HepG2 (cell line): Measurements from ENCODE around the gene ALCAM. TPM values are rescaled to one million over a fixed set of nuclear protein-coding genes. Genes with fewer than 3 reads are reported as not detected.

Experiments
- ATAC-seq: fragments of 200-7000 bp; cut with Tn5 transposase; 3 replicates; pipeline ENCODE4 v1.9.1; 2020; ENCODE audit warnings: mild to moderate bottlenecking, moderate library complexity
- BruUV-seq: library from RNA; stranded (reverse); fragments of 400-500 nt; replicated peaks from 2 replicates; lab custom pipeline; 2021; lab: Mats Ljungman, UMichigan
- CTCF ChIA-PET: fragments of 300-600 bp; formaldehyde crosslinking; extraction: SDS; loops from one replicate; lab custom pipeline; 2021; ENCODE audit warnings: low total read pairs, inconsistent platforms, low intra/inter-chr PET ratio; lab: Yijun Ruan, JAX
- POLR2A ChIA-PET: fragments of 350-600 bp; sonication (Branson Sonifier 250); formaldehyde crosslinking; loops from one replicate; lab custom pipeline; 2020; ENCODE audit warnings: antibody characterized with exemption, inconsistent platforms; lab: Yijun Ruan, JAX
- DNase-seq: peaks from one replicate; pipeline ENCODE4 v3.0.0-alpha.2; 2015; ENCODE audit warnings: low spot score
- FAIRE-seq: peaks from 3 replicates; lab custom pipeline; 2011; peaks lifted over from hg19 to GRCh38; lab: Jason Lieb, UNC
- H2AFZ ChIP-seq: one replicate; pipeline ENCODE4 v1.6.1; 2011; ENCODE audit warnings: low read length, inconsistent platforms
- H3K27ac ChIP-seq: fragments of 300-600 bp; 3 replicates; pipeline ENCODE4 v1.8.0; 2011; ENCODE audit warnings: mixed run types, mild to moderate bottlenecking, mixed read lengths, low read length, inconsistent platforms; ENCODE audit not compliant: insufficient read depth; ENCODE audit errors: extremely low read length
- H3K27me3 ChIP-seq, 2 experiments: fragments of 200-600 bp in 1 of 2; 2 replicates in 1 of 2; 3 replicates in 1 of 2; pipeline versions ENCODE4 v1.6.0 to v1.8.0; 2011; ENCODE audit warnings: low read length in 2 of 2, mild to moderate bottlenecking in 2 of 2, moderate library complexity in 2 of 2, inconsistent platforms in 1 of 2; ENCODE audit not compliant: insufficient read depth in 2 of 2, control insufficient read depth in 1 of 2
- H3K36me3 ChIP-seq, 2 experiments: fragments of 200-600 bp in 1 of 2; replicated peaks in 1 of 2; 2 replicates in 1 of 2; 3 replicates in 1 of 2; pipeline versions ENCODE4 v1.5.1 to v1.8.0; 2011; ENCODE audit warnings: low read length in 2 of 2, inconsistent platforms in 1 of 2; ENCODE audit not compliant: insufficient read depth in 2 of 2, control insufficient read depth in 1 of 2
- H3K4me1 ChIP-seq: 2 replicates; pipeline ENCODE4 v1.5.1; 2012; ENCODE audit warnings: low read length, inconsistent platforms; ENCODE audit not compliant: insufficient read depth
- H3K4me2 ChIP-seq: 2 replicates; pipeline ENCODE4 v1.6.0; 2011; ENCODE audit warnings: low read depth, low read length, inconsistent platforms
- H3K4me3 ChIP-seq, 3 experiments: fragments of 200-600 bp in 1 of 3; sonication (generic), shearing (Covaris generic) in 1 of 3; replicated peaks in 1 of 3; 2 replicates each; pipeline ENCODE4 v1.5.1; 2011 to 2016; ENCODE audit warnings: low read length in 3 of 3, inconsistent platforms in 2 of 3, low read depth in 2 of 3, mild to moderate bottlenecking in 2 of 3, control low read depth in 1 of 3, mixed read lengths in 1 of 3; ENCODE audit not compliant: insufficient read depth in 1 of 3
- H3K79me2 ChIP-seq: one replicate; pipeline ENCODE4 v1.6.1; 2011; ENCODE audit warnings: low read length, inconsistent platforms; ENCODE audit not compliant: insufficient read depth
- H3K9ac ChIP-seq: 2 replicates; pipeline ENCODE4 v1.6.0; 2011; ENCODE audit warnings: mild to moderate bottlenecking, low read depth, low read length, inconsistent platforms; ENCODE audit not compliant: insufficient read depth
- H3K9me3 ChIP-seq: 2 replicates; pipeline ENCODE4 v1.5.1; 2012; ENCODE audit warnings: mild to moderate bottlenecking, low read length
- H4K20me1 ChIP-seq: 2 replicates; pipeline ENCODE4 v1.6.0; 2011; ENCODE audit warnings: inconsistent platforms, mild to moderate bottlenecking, low read length, moderate library complexity; ENCODE audit not compliant: insufficient read depth
- ATRX ChIP-seq: sonication (generic); formaldehyde crosslinking; IDR thresholded peaks from 2 replicates; pipeline ENCODE4 v1.4.0; 2020; ENCODE audit warnings: missing genetic modification reagents, borderline replicate concordance
- FOXC1 ChIP-seq: sonication (generic); formaldehyde crosslinking; IDR thresholded peaks from 2 replicates; pipeline ENCODE4 v1.8.0; 2022; ENCODE audit warnings: mild to moderate bottlenecking, missing genetic modification reagents, borderline replicate concordance
- HNF1A ChIP-seq, 2 experiments: sonication (generic) in 1 of 2; formaldehyde crosslinking in 1 of 2; IDR thresholded peaks; 2 replicates each; pipeline versions ENCODE4 v1.4.0 to v1.6.1; 2016 to 2020; ENCODE audit warnings: borderline replicate concordance in 1 of 2, low read depth in 1 of 2, mild to moderate bottlenecking in 1 of 2, missing genetic modification reagents in 1 of 2
- LCORL ChIP-seq, 2 experiments: fragments of 450-650 bp in 1 of 2; sonication (generic) in 1 of 2; formaldehyde crosslinking in 1 of 2; IDR thresholded peaks; 2 replicates each; pipeline versions ENCODE4 v1.5.0 to v1.6.1; 2017 to 2020; ENCODE audit warnings: antibody characterized with exemption in 1 of 2, missing genetic modification reagents in 1 of 2
- MAFF ChIP-seq: IDR thresholded peaks from 2 replicates; pipeline ENCODE4 v1.6.1; 2011; ENCODE audit warnings: low read depth, low read length, improper control_type of control experiment
- MAFK ChIP-seq, 2 experiments: IDR thresholded peaks in 1 of 2; conservative IDR thresholded peaks in 1 of 2; 2 replicates each; pipeline ENCODE4 v1.6.1; 2011; ENCODE audit warnings: improper control_type of control experiment in 2 of 2, low read length in 2 of 2
- MBNL3 ChIP-seq: fragments of 250-450 bp; sonication (Bioruptor Pico); conservative IDR thresholded peaks from 2 replicates; pipeline ENCODE4 v1.8.0; 2022; ENCODE audit warnings: mild to moderate bottlenecking, inconsistent platforms
- ZNF224 ChIP-seq: sonication (generic); formaldehyde crosslinking; IDR thresholded peaks from 2 replicates; pipeline ENCODE4 v1.5.0; 2020; ENCODE audit warnings: mild to moderate bottlenecking, missing genetic modification reagents
- ZNF557 ChIP-seq: sonication (generic); formaldehyde crosslinking; IDR thresholded peaks from 2 replicates; pipeline ENCODE4 v1.4.0; 2020; ENCODE audit warnings: missing genetic modification reagents
- ZNF691 ChIP-seq: sonication (generic); formaldehyde crosslinking; IDR thresholded peaks from 2 replicates; pipeline ENCODE4 v1.4.0; 2020; ENCODE audit warnings: missing genetic modification reagents, low read depth, mild to moderate bottlenecking, borderline replicate concordance
- ZNF7 ChIP-seq: IDR thresholded peaks from 2 replicates; pipeline ENCODE4 v1.6.1; 2016; ENCODE audit warnings: missing biosample characterization, missing genetic modification reagents
- WGBS: methylation state at CpG from one replicate; pipeline ENCODE4 v1.1.6; 2017; ENCODE audit warnings: low lambda C conversion rate; 5-methylcytosine and 5-hydroxymethylcytosine counted together
- in situ Hi-C: cut with HindIII; loops from 2 replicates; pipeline ENCODE4 v1.10.0; 2017; ENCODE audit warnings: low pct_unique_long_range_greater_than_20kb; ENCODE audit not compliant: extremely low pct_ligation_motif_present
- intact Hi-C: fragments of 100-400 bp; cut with micrococcal nuclease; formaldehyde crosslinking; loops from one replicate; pipeline ENCODE4 v1.10.0; 2022; ENCODE audit not compliant: unreplicated experiment
- polyA plus RNA-seq, 8 experiments: library from polyadenylated mRNA; depleted of rRNA in 3 of 8; stranded (reverse) in 7 of 8; unstranded in 1 of 8; fragments of >200 nt; fragmentation: Illumina TruSeq in 4 of 8; extraction: Trizol in 4 of 8; gene quantifications; 2 replicates each; pipeline versions ENCODE4 v1.2.1 to v1.2.3, GENCODE V29; 2011 to 2016; ENCODE audit warnings: low read depth in 4 of 8, missing spikeins in 1 of 8, mixed read lengths in 1 of 8; ENCODE audit not compliant: insufficient read depth in 1 of 8
- total RNA-seq, 5 experiments: library from RNA; depleted of rRNA; stranded (reverse); fragments of >200 nt; fragmentation: Illumina TruSeq; extraction: Trizol; gene quantifications; 2 replicates each; pipeline ENCODE4 v1.2.3, GENCODE V29; 2016; ENCODE audit warnings: low read depth in 1 of 5
- TF ChIP-seq, protein P1 (sequence below): sonication (generic); formaldehyde crosslinking; IDR thresholded peaks from 2 replicates; pipeline ENCODE4 v1.8.0; 2022; ENCODE audit warnings: missing genetic modification reagents, mild to moderate bottlenecking, borderline replicate concordance

Gene ALCAM
- total and polyA plus RNA-seq, 2 of the 13 experiments (the other 11 are each of a cell fraction or from before 2014, with no cell fraction given), result 26.0 to 33.1 TPM

- TF ChIP-seq HNF1A (IDR thresholded peaks at IDR 0.05; ENCODE audit: low read depth), result no peak
- no peak for TF ChIP-seq HNF1A (CRISPR knock-in tag; IDR thresholded peaks at IDR 0.05; ENCODE audit: borderline replicate concordance)
Measured at GRCh38 chr3:105423397-105423796, 56.7 kb downstream of the ALCAM start (continued).

DNA sequence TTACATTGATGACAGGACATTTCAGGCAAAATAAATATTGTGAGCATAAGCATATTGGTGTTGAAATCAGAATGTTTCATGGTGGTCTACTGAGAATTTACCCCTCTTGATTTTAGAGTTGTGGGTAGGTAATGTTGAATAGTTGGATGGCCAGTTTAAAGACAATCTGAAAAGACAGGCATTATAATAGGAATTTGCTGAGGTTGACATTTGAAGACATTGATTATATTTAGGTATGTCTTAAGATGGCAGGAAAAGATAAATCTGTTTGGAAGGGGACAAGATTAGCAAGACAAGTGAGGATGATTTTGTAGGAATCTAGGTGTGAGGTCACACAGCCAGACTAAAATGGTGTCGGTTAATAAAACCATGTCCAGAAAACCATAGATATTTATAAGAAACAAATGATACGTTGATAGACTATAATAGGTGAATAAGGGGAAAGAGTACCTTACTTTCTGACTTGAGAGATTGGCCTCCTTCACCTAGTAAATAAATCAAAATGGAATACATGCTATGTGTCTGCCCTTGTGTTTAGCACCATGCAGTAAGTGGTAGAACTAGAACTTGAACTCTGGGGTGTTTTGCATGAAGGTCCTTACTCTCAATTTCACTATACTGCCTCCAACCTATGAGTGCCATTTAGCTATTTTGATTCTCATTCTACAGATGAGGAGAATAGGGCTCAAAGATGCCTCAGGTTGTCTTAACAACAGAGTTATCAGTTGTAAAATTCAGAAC is 57.9 kb downstream of the ALCAM start:
- H3K4me2 ChIP-seq, result no peak overlapping the region
- CTCF ChIA-PET, result no interaction called here
- no peak for FAIRE-seq
- TF ChIP-seq ZNF557 (CRISPR knock-in tag) (no peak), ZNF691 (CRISPR knock-in tag) (no peak), FOXC1 (CRISPR knock-in tag) (no peak), MAFF (peak; percentile 58), MBNL3 (CRISPR knock-in tag) (no peak), ZNF7 (CRISPR knock-in tag) (no peak), MAFK (conservative IDR thresholded peaks at IDR 0.05 in 1 of 2, IDR thresholded peaks at IDR 0.05 in 1 of 2; ENCODE audit: low read length in 2 of 2) (peak; percentile 59 to 69; a peak in 3 of 4 replicates), LCORL (IDR thresholded peaks at IDR 0.05) (no peak), LCORL (CRISPR knock-in tag; IDR thresholded peaks at IDR 0.05) (no peak), ATRX (CRISPR knock-in tag) (no peak), ZNF224 (CRISPR knock-in tag) (no peak)
- TF ChIP-seq, protein P1, sequence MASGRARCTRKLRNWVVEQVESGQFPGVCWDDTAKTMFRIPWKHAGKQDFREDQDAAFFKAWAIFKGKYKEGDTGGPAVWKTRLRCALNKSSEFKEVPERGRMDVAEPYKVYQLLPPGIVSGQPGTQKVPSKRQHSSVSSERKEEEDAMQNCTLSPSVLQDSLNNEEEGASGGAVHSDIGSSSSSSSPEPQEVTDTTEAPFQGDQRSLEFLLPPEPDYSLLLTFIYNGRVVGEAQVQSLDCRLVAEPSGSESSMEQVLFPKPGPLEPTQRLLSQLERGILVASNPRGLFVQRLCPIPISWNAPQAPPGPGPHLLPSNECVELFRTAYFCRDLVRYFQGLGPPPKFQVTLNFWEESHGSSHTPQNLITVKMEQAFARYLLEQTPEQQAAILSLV (CRISPR knock-in tag), result no peak

More for the DNA sequence above, 57.9 kb downstream of the ALCAM start:
- WGBS, result 74% methylated on average over 2 of the region's 2 CpGs
- no TSS peak for BruUV-seq
- no peak for DNase-seq
- in situ Hi-C loops, result no loop called here
- Histone ChIP-seq H2AFZ (no peak overlapping the region), H3K27ac (no peak overlapping the region), H3K9ac (no peak overlapping the region), H3K4me1 (peaks cover 28% of the 10 kb centered on the region), H3K27me3 (no peaks in the 10 kb centered on the region), H4K20me1 (no peaks in the 10 kb centered on the region), H3K79me2 (peaks cover 6% of the 10 kb centered on the region), H3K36me3 (no peaks in the 10 kb centered on the region), H3K9me3 (no peaks in the 10 kb centered on the region), H3K4me3 (no peak overlapping the region)
- POLR2A ChIA-PET, result no interaction called here
- intact Hi-C loops, result loop anchor here (5.0 kb wide), 3 partner anchors 37 to 93 kb away; no protein-coding TSS in a partner anchor
- no peak for ATAC-seq
